HCT116 (cell line): Measurements from ENCODE around the gene KNSTRN. TPM values are rescaled to one million over a fixed set of nuclear protein-coding genes. Genes with fewer than 3 reads are reported as not detected.

Experiments
- ATAC-seq: fragments of 200-7000 bp; cut with Tn5 transposase; 2 replicates; pipeline ENCODE4 v1.9.1; 2020; ENCODE audit warnings: mild to moderate bottlenecking, moderate library complexity
- BruUV-seq: library from RNA; stranded (reverse); fragments of 400-500 nt; replicated peaks from 2 replicates; lab custom pipeline; 2021; lab: Mats Ljungman, UMichigan
- CTCF ChIA-PET: fragments of 300-600 bp; sonication (Branson Sonifier 250); formaldehyde crosslinking; loops from one replicate; lab custom pipeline; 2021; ENCODE audit warnings: antibody characterized with exemption; lab: Charles Lee
- POLR2A ChIA-PET: fragments of 300-600, 350-600 bp; sonication (Branson Sonifier 250); formaldehyde crosslinking; loops from one replicate; lab custom pipeline; 2021; ENCODE audit warnings: antibody characterized with exemption; lab: Charles Lee
- RAD21 ChIA-PET, 2 experiments: fragments of 300-600 bp; sonication (Branson Sonifier 250); formaldehyde crosslinking; loops; one replicate each; lab custom pipeline; 2023; ENCODE audit warnings: low total read pairs in 2 of 2; ENCODE audit not compliant: uncharacterized antibody in 2 of 2, unreplicated experiment in 2 of 2, low non-redundant PET in 1 of 2; lab: Charles Lee
- DNase-seq: peaks from one replicate; pipeline ENCODE4 v3.0.0-alpha.2; 2010; ENCODE audit warnings: low read depth, low spot score
- H2AFZ ChIP-seq: fragments of 200-600 bp; shearing (Covaris generic), sonication (generic); 2 replicates; pipeline ENCODE4 v1.6.1; 2017; ENCODE audit warnings: low read depth, mixed run types, mixed read lengths, antibody characterized with exemption, low read length; ENCODE audit not compliant: poor library complexity, severe bottlenecking
- H3K27ac ChIP-seq: 2 replicates; pipeline ENCODE4 v1.5.1; 2012; ENCODE audit warnings: low read depth, low read length
- H3K27me3 ChIP-seq: fragments of 200-600 bp; sonication (generic); 2 replicates; pipeline ENCODE4 v1.6.1; 2016; ENCODE audit warnings: mixed run types, low read length, mixed read lengths; ENCODE audit not compliant: insufficient read depth
- H3K36me3 ChIP-seq, 2 experiments: fragments of 200-500 bp in 1 of 2; fragments of 200-600 bp in 1 of 2; sonication (Bioruptor generic) in 1 of 2; sonication (generic) in 1 of 2; 2 replicates each; pipeline versions ENCODE4 v1.5.1 to v1.6.1; 2014 to 2016; ENCODE audit warnings: low read length in 2 of 2, inconsistent platforms in 1 of 2, mixed read lengths in 1 of 2, mixed run types in 1 of 2; ENCODE audit not compliant: insufficient read depth in 2 of 2, control insufficient read depth in 1 of 2
- H3K4me1 ChIP-seq, 2 experiments: fragments of 200-600 bp in 1 of 2; sonication (generic) in 1 of 2; 2 replicates each; pipeline versions ENCODE4 v1.5.1 to v1.6.1; 2012 to 2017; ENCODE audit warnings: low read length in 2 of 2, inconsistent platforms in 1 of 2, mild to moderate bottlenecking in 1 of 2, mixed read lengths in 1 of 2, mixed run types in 1 of 2, moderate library complexity in 1 of 2; ENCODE audit not compliant: insufficient read depth in 2 of 2, control insufficient read depth in 1 of 2
- H3K4me2 ChIP-seq: fragments of 200-600 bp; sonication (generic); 2 replicates; pipeline ENCODE4 v1.6.1; 2017; ENCODE audit warnings: mixed run types, low read length, mixed read lengths
- H3K4me3 ChIP-seq, 2 experiments: fragments of 200-600 bp in 1 of 2; sonication (generic) in 1 of 2; replicated peaks in 1 of 2; 2 replicates each; pipeline ENCODE4 v1.5.1; 2011 to 2016; ENCODE audit warnings: low read length in 2 of 2, control low read depth in 1 of 2, low read depth in 1 of 2, mild to moderate bottlenecking in 1 of 2, mixed read lengths in 1 of 2, mixed run types in 1 of 2
- H3K79me2 ChIP-seq: fragments of 200-600 bp; sonication (generic); 2 replicates; pipeline ENCODE4 v1.6.1; 2017; ENCODE audit warnings: mild to moderate bottlenecking, mixed run types, low read length, moderate library complexity, mixed read lengths; ENCODE audit not compliant: insufficient read depth
- H3K9ac ChIP-seq: fragments of 200-600 bp; sonication (generic); 2 replicates; pipeline ENCODE4 v1.6.1; 2016; ENCODE audit warnings: low read length, mixed read lengths
- H3K9me2 ChIP-seq: fragments of 200-600 bp; sonication (generic), shearing (Covaris generic); 2 replicates; pipeline ENCODE4 v1.6.1; 2017; ENCODE audit warnings: mixed run types, mild to moderate bottlenecking, moderate library complexity; ENCODE audit not compliant: insufficient read depth
- H3K9me3 ChIP-seq, 2 experiments: fragments of 200-500 bp in 1 of 2; fragments of 200-600 bp in 1 of 2; sonication (Bioruptor generic) in 1 of 2; sonication (generic) in 1 of 2; 2 replicates each; pipeline ENCODE4 v1.6.1; 2014 to 2017; ENCODE audit warnings: low read length in 2 of 2, mixed read lengths in 2 of 2, inconsistent platforms in 1 of 2, low read depth in 1 of 2, mild to moderate bottlenecking in 1 of 2, mixed run types in 1 of 2, moderate library complexity in 1 of 2; ENCODE audit not compliant: control insufficient read depth in 1 of 2, insufficient read depth in 1 of 2
- H4K20me1 ChIP-seq: fragments of 200-600 bp; sonication (generic), shearing (Covaris generic); 2 replicates; pipeline ENCODE4 v1.6.1; 2017; ENCODE audit warnings: mixed run types, mild to moderate bottlenecking, moderate library complexity; ENCODE audit not compliant: insufficient read depth
- CTCF ChIP-seq, 3 experiments: fragments of 200-600 bp in 1 of 3; sonication (generic) in 1 of 3; IDR thresholded peaks in 2 of 3; conservative IDR thresholded peaks in 1 of 3; 2 replicates each; pipeline ENCODE4 v1.5.1; 2012 to 2017; ENCODE audit warnings: low read depth in 2 of 3, low read length in 2 of 3, antibody characterized with exemption in 1 of 3, borderline replicate concordance in 1 of 3, control low read depth in 1 of 3, mild to moderate bottlenecking in 1 of 3, mixed read lengths in 1 of 3, mixed run types in 1 of 3, moderate library complexity in 1 of 3; ENCODE audit not compliant: insufficient read depth in 1 of 3
- EZH2 ChIP-seq: fragments of 200-600 bp; sonication (generic); IDR thresholded peaks from 2 replicates; pipeline ENCODE4 v1.6.1; 2017; ENCODE audit warnings: antibody characterized with exemption, mixed run types
- JUND ChIP-seq: IDR thresholded peaks from 2 replicates; pipeline ENCODE4 v1.6.1; 2012
- POLR2AphosphoS5 ChIP-seq: IDR thresholded peaks from 2 replicates; pipeline ENCODE4 v1.6.1; 2011; ENCODE audit warnings: mild to moderate bottlenecking, low read depth, low read length, moderate library complexity
- RAD21 ChIP-seq: IDR thresholded peaks from 2 replicates; pipeline ENCODE4 v1.6.1; 2012; ENCODE audit warnings: low read depth, mild to moderate bottlenecking
- REST ChIP-seq: IDR thresholded peaks from 2 replicates; pipeline ENCODE4 v1.6.1; 2012; ENCODE audit warnings: low read depth
- ZNF274 ChIP-seq: fragments of 200-500 bp; sonication (Bioruptor generic); IDR thresholded peaks from 2 replicates; pipeline ENCODE4 v1.6.1; 2014; ENCODE audit warnings: mild to moderate bottlenecking, low read depth, low read length, inconsistent platforms
- intact Hi-C: fragments of 100-400 bp; cut with micrococcal nuclease; formaldehyde crosslinking; loops from 2 replicates; pipeline ENCODE4 v1.10.0; 2022
- total RNA-seq: library from RNA; stranded (reverse); gene quantifications from one replicate; pipeline ENCODE4 v1.2.1, GENCODE V29; 2021; ENCODE audit not compliant: unreplicated experiment

The KNSTRN gene
- total RNA-seq, 1 experiment from 2014 or later: 84.1 TPM

GRCh38 chr15:40420793-40421192 is 38.3 kb downstream of the KNSTRN start (continued):
- TF ChIP-seq REST (no peak), EZH2 (no peak), JUND (no peak)

- ChIA-PET RAD21 (interaction anchor here (0.6 to 1.7 kb wide), 3 partner anchors 81 to 142 kb away, joined by 3 to 7 read pairs (median 4); partner anchors contain the start of gene CCDC9B (in 2 of the 2)), CTCF (interaction anchor here (1.2 to 4.3 kb wide), 12 partner anchors 9 to 204 kb away, joined by 3 to 37 read pairs (median 6); partner anchors contain the start of genes CCDC9B, INAFM2, IVD and PLCB2), POLR2A (interaction anchor here (0.7 to 1.5 kb wide), 3 partner anchors 16 to 562 kb away, joined by 3 to 8 read pairs (median 4); partner anchors contain the start of genes BAHD1 and IVD)
- intact Hi-C loops: loop anchor here (1.0 to 5.0 kb wide), 5 partner anchors 53 to 204 kb away; partner anchors contain the start of gene CCDC9B
- H3K4me3 ChIP-seq: no peak overlapping the region
- H3K9me3 ChIP-seq: no peaks in the 10 kb centered on the region
- BruUV-seq: no TSS peak
- TF ChIP-seq ZNF274: no peak
- TF ChIP-seq CTCF (IDR thresholded peaks at IDR 0.05 in 2 of 3, conservative IDR thresholded peaks at IDR 0.05 in 1 of 3; ENCODE audit: borderline replicate concordance in 1 of 3, insufficient read depth in 1 of 3, low read depth in 2 of 3, low read length in 2 of 3): peak; percentile 81 to 88 (median 86); a peak in 5 of 6 replicates
- TF ChIP-seq RAD21: peak; percentile 91
- TF ChIP-seq POLR2AphosphoS5: peak; percentile 62
- no peaks in the 10 kb centered on the region for H3K9me2 ChIP-seq
- H2AFZ ChIP-seq: no peak overlapping the region
- peak overlapping the region; percentile 55; the same call in 1 of the 2 replicates for H3K27ac ChIP-seq
- H3K4me2 ChIP-seq: peak overlapping the region; percentile 59
- H3K36me3 ChIP-seq: peaks cover 0 to 8% of the 10 kb centered on the region in 2 experiments; a peak in 2 of 4 replicates
- H4K20me1 ChIP-seq: no peaks in the 10 kb centered on the region
- H3K27me3 ChIP-seq: no peaks in the 10 kb centered on the region
- peaks cover 16 to 22% of the 10 kb centered on the region in 2 experiments for H3K4me1 ChIP-seq
- DNase-seq (peak; percentile 32), ATAC-seq (peak; percentile 94)
- no peaks in the 10 kb centered on the region for H3K79me2 ChIP-seq
- no peak overlapping the region for H3K9ac ChIP-seq
These were observed 39.0 kb downstream of the KNSTRN start for GRCh38 chr15:40421246-40422157.
